ENCODE results near the gene IQGAP2.

The IQGAP2 gene

GRCh38 chr5:76755779-76756637, 352.9 kb downstream of the IQGAP2 start:
- no peak for DNase-seq (ENCODE audit: low read depth)

DNA sequence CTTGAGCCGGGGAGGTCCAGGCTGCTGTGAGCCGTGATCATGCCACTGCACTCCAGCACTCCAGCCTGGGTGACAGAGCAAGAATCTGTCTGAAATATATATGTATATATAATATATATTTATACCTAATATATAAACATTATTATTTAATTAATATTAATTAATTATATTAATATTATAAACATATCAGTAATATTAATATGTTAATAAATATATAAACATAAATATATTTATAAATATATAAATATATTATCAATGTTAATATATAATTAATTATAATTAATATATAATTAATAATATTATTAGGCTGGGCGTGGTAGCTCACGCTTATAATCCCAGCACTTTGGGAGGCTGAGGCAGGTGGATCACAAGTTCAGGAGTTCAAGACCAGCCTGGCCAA, 354.0 kb downstream of the IQGAP2 start:
- DNase-seq (ENCODE audit: low read depth): no peak
